NCI-H748 (cell line): ENCODE data around the gene KIF4A.

Experiments
- DNase-seq: peaks from one replicate; lab custom pipeline; 2025; ENCODE audit not compliant: unreplicated experiment; lab: John Stamatoyannopoulos, UW

The KIF4A gene

DNA sequence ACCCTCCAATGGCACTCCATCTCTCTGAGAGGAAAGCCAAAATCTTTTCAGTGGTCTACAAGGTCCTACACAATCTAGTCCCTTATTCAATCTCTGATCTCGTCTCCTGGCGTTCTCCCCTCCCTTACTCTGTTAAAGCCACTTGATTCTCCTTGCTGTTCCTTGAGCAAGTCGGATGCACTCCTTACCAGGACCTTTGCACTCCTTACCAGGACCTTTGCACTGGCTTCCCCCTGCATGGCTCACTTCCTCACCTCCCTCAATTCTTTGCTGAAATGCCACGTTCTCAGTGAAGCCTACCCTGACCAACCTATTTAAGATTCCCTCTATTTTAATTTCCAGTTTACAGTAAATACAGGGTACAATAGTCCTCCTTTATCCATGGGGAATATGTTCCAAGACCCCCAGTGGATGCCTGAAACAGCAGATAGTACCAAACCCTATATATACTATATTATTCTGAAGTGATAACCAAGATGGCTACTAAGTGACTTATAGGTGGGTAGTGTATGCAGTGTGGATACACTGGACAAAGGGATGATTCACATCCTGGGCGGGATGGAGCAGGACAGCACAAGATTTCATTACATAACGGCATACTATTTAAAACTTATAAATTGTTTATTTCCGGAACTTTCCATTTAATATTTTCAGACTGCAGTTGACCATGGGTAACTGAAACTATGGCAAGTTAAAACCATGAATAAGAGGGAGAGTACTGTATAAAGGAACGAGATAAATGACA, 148.2 kb downstream of the KIF4A start:
- no peak for DNase-seq

DNA sequence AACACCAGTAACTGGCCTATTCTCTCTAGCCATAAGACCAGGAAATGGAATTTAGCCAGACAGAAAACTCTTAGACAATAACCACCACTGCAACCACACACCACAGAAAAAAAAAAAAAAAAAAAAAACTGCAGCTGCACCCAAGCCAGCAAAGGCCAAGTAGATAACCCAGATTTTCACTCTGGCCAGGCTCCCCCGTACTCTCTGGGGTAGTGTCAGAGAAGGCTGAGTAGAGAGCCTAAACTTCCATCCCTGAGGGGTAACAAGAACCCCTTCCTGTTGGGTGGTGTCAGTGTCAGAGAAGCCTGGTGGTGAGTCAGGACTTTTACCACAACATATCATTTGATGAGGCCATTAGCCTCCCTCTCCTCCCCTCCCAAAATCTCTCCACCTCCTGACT, 149.1 kb downstream of the KIF4A start:
- no peak for DNase-seq

DNA sequence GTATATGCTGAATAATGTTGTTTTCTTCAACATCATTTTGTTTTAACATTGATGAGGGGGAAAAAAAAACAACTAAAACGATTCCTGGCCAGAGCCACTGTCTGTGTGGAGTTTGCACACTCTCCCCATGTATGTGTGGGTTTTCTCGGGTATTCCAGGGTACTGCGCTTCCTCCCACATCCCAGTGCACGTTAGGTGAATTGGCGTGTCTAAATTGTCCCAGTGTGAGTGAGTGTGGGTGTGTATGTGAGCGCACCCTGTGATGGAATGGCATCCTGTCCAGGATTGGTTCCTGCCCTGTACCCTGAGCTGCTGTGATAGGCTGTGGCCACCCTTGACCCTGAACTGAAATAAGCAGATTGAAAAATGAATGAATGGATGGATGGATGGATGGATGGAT, 152.3 kb downstream of the KIF4A start:
- DNase-seq = no peak

DNA sequence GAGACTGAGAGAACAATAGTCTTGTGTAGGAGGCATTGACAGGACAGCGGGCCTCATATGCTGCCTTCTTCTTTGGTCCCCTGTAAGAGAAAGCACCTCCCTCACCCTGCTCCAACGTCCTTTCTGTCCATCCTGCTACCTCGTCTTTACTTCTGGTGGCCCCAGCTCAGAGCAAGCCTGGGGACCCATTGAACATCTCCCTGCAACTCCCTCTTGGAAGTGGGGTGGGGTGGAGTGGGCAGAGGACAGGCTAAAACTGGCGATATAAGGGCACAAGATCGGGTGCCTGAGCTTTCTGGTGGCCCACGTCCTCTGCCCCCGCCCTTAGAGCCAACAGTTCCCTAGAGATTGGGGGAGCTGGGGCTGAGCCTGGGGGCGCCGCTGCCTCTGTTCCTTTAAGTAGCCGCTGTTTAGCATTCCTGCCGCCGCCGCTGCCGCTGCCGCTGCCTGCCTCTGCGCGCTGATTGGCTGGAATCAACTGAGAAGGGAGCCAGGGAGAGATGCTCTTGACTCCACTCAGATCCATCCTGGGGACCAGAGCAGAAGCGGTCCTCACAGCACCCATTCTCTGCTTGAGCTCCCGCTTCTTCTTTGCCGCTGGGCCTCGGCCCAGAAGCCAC, 154.5 kb downstream of the KIF4A start, which contains the start of gene DLG3:
Gene DLG3, plus strand, starts transcription at position 510 of the 620 bp plus-strand sequence. CDS start 367 bp downstream, outside the sequence.
- DNase-seq = peak; percentile 81

DNA sequence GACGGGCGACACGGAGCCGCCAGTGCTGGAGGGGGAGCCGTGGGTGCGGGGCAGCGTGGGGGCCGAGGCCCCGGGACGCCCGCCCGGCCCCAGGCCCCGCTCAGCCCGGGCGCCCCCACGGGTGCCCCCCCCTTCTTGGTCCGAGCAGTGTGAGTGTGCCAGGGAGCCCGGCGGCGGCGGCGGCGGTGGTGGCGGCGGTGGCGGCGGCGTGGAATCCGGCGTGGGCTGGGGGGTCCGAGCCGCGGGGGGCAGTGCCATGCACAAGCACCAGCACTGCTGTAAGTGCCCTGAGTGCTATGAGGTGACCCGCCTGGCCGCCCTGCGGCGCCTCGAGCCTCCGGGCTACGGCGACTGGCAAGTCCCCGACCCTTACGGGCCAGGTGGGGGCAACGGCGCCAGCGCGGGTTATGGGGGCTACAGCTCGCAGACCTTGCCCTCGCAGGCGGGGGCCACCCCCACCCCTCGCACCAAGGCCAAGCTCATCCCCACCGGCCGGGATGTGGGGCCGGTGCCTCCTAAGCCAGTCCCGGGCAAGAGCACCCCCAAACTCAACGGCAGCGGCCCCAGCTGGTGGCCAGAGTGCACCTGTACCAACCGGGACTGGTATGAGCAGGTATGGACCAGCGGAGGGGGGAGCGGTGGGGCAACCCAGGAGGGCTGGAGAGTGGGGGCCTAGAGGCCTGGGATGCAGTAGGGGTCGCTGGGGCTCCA, 155.2 kb downstream of the KIF4A start:
- DNase-seq = peak; percentile 25

DNA sequence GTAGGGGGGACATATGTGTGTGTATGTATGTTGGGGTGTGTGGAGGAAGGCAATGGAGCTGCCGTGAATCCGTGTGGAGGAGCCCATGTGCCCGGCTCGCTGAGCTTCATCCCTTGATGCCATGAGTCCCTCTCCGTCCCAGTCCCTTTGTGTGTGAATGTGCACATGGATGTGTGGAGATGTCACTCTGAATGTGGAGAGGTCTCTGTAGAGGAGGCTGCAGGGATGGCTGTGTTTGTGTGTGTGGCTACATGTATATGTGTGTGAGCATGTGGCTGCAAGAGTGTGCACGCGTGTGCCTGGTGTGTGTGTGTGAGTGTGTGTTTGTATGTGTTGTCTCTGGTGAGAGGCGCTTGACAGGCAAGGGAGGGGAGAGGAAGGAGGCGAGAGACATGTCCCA, 156.0 kb downstream of the KIF4A start:
- DNase-seq = no peak

DNA sequence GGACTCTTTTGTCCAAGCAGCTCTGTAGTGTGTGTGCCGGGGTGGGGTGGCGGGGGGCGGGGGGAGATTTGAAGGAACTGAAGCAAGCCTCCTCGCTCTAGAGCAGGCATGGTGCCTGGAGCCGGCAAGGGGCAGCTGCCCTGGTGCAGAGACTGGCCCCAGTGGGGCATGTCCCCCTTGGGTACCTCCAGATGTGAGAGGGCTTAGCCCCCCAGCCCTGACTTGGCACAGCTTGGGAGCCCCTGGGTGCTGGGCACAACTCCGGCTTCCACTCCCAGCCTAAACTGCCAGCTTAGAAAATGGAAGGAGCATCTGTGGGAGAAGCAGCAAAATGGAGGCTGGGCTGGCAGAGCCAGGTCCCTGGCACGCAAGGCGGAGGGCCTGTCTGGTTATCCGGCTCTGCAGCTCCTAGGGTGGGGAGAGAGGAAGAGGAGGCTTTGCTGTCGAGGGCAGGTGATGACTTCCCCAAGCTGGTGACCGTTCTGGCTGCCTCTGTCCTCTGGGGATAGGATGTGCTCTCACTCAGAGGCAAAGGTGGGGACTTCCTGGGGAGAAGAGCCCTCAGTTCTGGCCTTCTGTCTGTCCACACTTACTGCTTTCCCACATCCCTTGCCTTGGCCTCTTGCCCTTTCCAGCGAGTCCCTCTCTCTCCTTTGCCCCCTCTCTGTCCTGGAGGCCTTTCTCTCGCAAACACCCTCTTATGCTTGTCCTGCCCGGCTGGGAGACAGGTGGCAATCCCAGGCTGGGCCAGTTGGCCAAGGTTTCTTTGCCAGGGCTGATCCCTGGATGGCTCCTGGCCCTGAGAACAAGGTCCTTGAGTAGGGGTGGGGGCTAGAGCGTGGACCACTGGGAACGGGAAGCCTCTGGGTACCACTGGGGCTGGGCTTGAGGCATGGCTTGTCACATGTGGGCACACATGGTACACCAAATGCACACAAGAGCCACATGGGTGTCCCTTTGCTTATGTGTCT, 156.8 kb downstream of the KIF4A start:
- no peak for DNase-seq

DNA sequence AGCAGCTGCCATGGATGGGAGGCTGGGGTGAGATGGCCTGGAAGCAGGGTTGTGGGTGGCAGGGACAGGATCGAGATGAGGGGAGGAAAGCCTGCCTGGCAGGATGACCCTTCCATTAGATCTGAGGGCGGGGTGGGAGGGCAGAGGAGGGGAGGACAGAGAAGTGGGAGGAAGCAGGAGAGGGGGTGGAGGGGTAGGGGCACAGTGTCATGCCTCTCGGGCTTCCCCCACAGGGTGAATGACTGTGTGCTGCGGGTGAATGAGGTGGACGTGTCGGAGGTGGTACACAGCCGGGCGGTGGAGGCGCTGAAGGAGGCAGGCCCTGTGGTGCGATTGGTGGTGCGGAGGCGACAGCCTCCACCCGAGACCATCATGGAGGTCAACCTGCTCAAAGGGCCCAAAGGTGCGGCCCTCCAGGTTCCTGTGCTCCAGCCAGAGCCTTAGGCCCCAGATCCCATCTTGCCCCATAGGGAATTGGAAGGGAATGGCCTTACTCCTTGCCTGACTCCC, 159.6 kb downstream of the KIF4A start:
- DNase-seq = no peak

DNA sequence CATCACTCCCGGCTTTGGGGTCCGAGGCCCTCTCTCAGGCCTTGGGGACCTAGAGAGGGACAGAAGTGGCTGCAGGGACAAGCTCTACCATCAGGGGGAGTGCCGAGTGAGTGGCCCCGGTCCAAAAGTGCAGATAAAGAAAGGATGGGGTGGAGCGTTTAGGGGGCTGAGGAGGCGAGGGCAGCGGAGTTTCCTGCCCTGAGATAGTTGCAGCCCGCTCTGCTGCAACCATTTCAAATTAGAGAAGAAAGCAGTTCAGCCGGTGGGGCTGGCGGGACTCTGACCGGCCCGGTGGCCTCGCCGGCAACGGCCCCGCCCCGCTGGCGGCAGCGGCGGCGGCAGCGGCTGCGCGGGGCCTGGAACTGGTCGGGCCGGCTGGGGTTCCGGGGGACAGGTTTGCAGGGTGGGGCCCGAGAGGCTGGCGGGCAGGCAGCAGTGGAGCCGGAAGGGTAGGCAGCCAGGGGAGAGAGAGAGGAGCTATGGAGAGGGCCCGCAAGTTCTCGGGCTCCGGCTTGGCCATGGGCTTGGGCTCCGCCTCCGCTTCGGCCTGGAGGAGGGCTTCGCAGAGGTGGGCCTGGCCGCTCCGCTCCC, 162.3 kb downstream of the KIF4A start:
- peak; percentile 66 for DNase-seq

DNA sequence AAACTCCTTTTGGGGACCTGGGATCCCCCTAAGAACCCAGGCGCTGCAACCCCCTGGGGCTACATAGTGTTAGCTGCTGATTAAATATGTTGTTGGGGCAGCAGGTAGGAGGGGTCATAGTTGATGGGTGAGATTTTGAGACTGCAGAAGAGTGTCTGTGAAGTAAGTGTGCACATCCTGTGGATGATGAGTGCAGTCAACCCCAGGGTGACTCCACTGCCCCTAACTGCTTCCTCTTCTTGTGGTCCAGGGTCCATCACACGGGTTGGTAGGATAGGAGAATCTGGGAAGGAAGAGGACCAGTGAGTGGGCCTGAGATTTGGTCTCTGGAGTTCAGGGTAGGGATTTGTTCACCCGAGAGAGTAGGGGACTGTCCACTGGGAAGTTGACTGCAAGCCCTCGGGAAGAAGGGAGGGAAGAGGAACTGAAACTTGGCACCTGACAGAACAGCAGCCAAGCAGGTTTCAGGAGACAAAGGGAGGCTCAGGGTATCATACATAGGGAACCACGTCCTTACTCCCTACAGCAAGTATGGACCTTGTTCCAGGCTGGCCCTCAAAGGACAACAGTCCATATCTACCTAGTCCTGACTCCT, 163.2 kb downstream of the KIF4A start:
- no peak for DNase-seq

DNA sequence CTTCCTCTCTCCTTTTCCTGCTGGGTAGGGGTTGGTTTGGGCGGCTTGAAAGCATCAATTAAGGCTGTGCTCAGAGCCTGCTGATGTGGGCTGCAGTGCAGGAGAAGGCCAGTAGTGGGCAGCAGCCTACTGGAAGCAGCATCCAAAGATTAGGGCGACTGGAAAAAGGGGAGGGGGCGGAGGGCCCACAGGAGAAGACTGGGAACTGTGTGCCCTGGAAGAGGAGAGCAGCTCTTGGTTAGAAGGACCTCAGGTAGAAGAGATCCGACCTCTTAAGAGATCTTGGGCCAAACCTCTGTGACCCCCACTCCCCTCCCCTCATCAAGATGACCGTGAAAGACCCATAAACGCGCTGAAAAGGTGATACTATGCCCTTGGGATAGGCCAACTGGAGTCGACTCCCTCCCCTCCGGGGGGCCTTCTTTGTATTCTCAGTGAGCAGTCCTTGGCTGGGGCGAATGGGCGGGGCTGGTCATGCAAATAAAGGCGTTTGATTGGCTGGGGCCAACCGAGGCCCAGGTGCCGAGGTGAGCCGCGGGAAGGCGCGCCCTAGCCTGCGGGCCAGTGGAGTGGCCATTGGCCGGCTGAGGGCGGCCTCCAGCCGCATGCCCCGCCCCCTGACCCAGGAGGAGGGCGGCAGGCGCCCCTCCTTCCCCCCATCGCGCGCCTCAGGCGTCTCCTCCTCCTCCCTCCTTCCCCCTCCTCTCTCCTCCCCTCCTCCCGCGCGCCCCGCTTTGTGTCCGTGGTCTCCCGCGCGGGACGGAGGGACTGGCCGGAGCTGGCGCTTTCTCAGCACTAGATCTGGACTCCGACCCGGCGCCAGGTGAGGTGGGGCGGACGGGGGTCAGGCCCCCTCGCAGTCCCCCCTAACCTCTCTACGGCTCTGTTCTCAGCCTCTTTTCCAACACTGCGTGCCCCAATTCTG, 164.8 kb downstream of the KIF4A start:
- DNase-seq = peak; percentile 96

DNA sequence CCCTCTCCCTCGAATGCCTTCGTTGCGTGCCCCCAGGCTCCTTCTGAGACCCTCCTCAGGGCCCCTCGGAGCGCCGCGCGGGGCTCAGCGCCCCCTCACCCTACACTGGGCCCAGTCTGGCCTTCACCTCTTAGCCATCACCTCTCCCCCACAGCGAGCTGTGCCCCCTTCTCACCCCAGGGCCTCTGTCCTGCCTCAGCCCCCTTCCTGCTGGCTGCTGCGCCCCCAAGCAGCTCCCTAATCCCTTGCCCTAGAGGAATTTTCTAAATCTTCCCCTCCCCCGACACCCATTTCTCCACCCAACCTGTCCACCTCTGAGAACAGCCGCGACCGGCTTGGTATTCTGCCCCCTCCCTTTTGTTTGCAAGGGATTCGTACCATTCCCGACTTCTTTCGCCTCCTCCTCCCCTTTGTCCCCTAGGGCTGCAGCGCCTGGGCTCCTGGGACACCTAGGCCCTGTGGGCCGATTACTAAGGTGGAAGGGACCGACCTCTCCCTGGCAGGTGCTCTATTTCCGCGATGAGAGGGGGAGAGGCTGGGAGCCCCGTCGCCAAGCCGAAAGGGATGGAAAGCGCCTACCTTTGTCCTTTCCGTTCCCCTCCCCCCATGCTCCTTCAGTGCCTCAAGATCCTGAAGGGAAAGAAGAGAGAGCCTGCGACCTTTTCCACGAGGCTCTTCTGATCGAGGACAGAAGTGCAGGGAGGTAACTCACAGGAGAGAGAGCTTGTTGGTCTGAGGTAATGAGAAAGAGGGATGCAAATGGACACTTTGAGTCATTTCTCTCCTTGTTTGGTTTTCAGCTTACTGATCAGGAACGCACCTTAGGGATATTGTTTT, 165.7 kb downstream of the KIF4A start:
- DNase-seq = peak; percentile 61

DNA sequence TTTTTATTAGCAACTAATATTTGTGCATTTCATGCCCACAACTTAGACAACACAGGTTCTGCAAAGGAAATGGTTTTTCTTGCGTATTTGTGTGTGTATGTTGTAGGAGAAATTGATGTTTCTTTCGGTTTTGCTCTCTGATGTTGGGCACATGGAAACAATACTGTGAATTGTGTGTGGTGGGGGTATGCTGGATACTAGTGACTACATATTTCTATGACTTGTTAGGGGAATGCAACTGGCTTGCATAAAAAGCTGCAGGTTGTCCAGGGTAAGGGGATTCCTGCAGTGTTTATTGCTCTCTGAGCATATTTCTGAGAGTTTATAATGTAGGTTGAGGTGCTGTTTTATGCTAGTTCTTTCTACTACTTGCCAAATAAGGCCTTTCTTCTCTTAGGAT, 166.4 kb downstream of the KIF4A start:
- no peak for DNase-seq

DNA sequence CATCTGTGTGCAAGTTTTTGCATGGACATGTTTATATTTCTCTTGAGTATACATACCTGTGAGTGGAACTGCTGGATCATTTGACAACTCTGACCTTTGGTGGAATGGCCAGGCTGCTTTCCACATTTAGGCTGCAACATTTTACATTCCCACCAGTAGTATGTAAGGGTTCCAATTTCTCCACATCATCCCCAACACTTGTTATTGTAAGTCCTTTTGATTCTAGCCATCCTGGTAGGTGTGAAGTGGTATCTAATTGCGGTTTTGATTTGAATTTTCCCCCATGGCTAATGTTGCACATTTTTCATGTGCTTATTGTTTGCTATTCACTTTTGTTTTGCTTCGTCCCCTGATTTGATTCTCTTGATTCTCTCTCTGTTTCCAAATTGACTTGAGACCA, 171.1 kb downstream of the KIF4A start:
- no peak for DNase-seq

DNA sequence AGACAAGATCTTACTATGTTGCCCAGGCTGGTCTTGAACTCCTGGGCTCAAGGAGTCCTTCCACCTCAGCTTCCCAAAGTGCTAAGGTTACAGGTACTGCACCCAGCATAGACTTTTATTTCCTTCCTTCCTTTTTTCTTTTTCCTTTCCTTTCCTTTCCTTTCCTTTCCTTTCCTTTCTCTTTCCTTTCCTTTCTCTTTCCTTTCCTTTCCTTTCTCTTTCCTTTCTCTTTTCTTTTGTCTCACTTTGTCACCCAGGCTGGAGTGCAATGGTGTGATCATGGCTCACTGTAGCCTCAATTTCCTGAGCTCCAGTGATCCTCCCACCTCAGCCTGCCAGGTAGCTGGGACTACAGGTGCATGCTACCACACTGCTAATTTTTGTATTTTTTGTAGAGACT, 174.1 kb downstream of the KIF4A start:
- DNase-seq = no peak

DNA sequence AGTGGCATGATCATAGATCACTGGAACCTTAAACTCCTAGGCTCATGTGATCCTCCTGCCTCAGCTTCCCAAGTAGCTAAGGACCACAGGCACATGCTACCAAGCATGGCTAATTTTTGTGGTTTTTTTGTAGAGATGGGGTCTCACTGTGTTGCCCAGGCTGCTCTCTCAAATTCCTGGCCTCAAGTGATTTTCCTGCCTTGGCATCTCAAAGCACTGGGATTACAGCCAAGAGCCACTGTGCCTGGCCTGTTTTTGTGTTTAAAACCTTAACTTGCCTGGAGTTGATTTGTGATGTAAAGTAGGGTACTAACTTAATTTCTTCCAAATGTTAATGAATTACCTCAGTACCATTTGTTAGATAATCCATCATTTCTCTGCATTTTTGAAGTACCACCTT, 177.1 kb downstream of the KIF4A start:
- DNase-seq = no peak

DNA sequence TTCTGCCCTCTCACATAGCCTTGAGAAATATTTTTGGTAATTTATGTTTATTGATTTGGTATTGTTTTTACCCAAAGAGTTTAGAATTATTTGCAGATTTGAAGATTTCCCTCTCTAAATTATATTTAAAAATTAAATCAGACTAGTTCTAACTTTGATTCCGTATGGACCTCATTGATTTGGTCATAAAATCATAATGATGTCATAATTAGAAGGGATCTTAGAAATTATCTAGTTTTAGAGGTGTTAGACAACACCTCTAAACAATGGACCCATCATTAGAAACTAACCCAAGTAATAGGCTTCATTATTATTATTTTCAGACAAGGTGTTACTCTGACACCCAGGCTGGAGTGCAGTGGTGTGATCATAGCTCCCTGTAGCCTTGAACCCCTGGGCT, 178.8 kb downstream of the KIF4A start:
- DNase-seq = no peak
